HL-60 (cell line): ENCODE measurements around the gene ERCC8.

Experiments used
- DNase-seq, 2 experiments: peaks; one replicate each; pipeline ENCODE4 v3.0.0-alpha.2; 2010 to 2020; ENCODE audit warnings: low read depth in 1 of 2, low spot score in 1 of 2
- H3K27ac ChIP-seq: fragments of 250-450 bp; sonication (Bioruptor Pico); replicated peaks from 2 replicates; pipeline ENCODE4 v1.5.1; 2020; ENCODE audit warnings: mild to moderate bottlenecking, moderate library complexity
- H3K27me3 ChIP-seq: fragments of 250-450 bp; sonication (Bioruptor Pico); 2 replicates; pipeline ENCODE4 v1.5.1; 2021; ENCODE audit warnings: mild to moderate bottlenecking, moderate library complexity; ENCODE audit not compliant: insufficient read depth, poor library complexity, severe bottlenecking
- H3K4me3 ChIP-seq: replicated peaks from 2 replicates; pipeline ENCODE4 v1.5.1; 2011; ENCODE audit warnings: mild to moderate bottlenecking, control low read depth, low read length; ENCODE audit not compliant: insufficient read depth
- GABPA ChIP-seq: IDR thresholded peaks from 2 replicates; pipeline ENCODE4 v1.6.1; 2012; ENCODE audit warnings: low read depth
- POLR2AphosphoS5 ChIP-seq: IDR thresholded peaks from 2 replicates; pipeline ENCODE4 v1.6.1; 2012; ENCODE audit warnings: low read depth
- SPI1 ChIP-seq: IDR thresholded peaks from 2 replicates; pipeline ENCODE4 v1.6.1; 2012; ENCODE audit warnings: low read depth, mild to moderate bottlenecking, borderline replicate concordance
- long read RNA-seq: library from polyadenylated mRNA; unstranded; transcript quantifications from one replicate; pipeline ENCODE4 v2.0.0, GENCODE V29; 2020
- TF ChIP-seq, protein P1 (sequence below): IDR thresholded peaks from 2 replicates; pipeline ENCODE4 v1.6.1; 2012; ENCODE audit warnings: low read depth; ENCODE audit not compliant: insufficient replicate concordance
- TF ChIP-seq, protein P2 (sequence below): IDR thresholded peaks from one replicate; pipeline ENCODE4 v1.5.1; 2011; ENCODE audit warnings: low read length, control low read depth, inconsistent platforms; ENCODE audit not compliant: insufficient read depth

Gene ERCC8, protein sequence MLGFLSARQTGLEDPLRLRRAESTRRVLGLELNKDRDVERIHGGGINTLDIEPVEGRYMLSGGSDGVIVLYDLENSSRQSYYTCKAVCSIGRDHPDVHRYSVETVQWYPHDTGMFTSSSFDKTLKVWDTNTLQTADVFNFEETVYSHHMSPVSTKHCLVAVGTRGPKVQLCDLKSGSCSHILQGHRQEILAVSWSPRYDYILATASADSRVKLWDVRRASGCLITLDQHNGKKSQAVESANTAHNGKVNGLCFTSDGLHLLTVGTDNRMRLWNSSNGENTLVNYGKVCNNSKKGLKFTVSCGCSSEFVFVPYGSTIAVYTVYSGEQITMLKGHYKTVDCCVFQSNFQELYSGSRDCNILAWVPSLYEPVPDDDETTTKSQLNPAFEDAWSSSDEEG
- long read RNA-seq, transcript ERCC8-201 (12 exons, 2,017 nt): major isoform, 10 of 49 reads
- long read RNA-seq, partial matches to known transcripts: 9 of 49 reads
- long read RNA-seq, other reads (novel, unspliced or antisense): 29 of 49 reads

DNA sequence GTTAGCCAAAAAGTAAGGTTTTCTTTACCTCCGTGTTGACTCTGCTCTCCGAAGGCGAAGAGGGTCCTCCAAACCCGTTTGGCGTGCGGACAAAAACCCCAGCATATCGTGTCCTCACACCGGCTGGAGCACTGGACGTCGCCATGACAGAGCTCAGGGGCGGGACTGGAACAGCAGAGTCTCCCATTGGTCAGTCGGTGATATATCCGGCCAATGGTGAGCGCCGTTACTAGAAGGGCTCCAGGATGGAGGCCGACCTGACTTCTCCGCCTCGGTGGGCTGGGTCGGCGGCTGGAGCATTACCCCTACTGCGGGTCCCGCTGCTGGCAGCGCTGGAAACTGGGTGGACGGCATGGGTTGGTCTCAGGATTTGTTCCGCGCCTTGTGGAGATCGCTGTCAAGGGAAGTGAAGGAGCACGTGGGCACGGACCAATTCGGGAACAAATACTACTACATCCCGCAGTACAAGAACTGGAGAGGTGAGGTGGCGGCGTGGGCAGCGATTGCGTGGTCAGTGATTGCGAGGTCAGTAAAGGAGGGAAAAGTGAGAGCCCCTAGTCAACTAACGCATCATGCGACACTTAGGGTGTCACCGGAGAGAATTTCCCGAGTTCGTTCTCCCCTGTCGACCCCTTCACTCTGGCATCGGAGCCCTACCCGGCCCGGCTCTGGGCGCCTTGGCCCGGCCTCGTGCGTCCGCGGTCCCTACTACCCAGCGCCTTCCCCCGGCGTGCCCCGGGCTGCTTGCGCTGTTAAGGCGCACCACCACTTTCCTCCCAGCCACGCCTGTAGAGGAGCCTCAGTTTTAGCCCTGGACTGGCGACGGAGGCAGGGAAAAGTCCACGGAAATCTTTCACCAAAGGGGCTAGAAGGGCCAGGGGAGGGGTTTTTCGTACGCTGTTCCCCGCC is at the start of gene ERCC8, which contains the start of gene NDUFAF2:
Gene ERCC8, minus strand, starts transcription at position 167 of the 909 bp plus-strand sequence. Its CDS starts 62 bp downstream, at position 105.
Gene NDUFAF2, plus strand, starts transcription at position 302 of the 909 bp plus-strand sequence. Its CDS starts 51 bp downstream, at position 353.
- peak within 1 kb of the TSS; percentile 69 for H3K4me3 ChIP-seq

DNA sequence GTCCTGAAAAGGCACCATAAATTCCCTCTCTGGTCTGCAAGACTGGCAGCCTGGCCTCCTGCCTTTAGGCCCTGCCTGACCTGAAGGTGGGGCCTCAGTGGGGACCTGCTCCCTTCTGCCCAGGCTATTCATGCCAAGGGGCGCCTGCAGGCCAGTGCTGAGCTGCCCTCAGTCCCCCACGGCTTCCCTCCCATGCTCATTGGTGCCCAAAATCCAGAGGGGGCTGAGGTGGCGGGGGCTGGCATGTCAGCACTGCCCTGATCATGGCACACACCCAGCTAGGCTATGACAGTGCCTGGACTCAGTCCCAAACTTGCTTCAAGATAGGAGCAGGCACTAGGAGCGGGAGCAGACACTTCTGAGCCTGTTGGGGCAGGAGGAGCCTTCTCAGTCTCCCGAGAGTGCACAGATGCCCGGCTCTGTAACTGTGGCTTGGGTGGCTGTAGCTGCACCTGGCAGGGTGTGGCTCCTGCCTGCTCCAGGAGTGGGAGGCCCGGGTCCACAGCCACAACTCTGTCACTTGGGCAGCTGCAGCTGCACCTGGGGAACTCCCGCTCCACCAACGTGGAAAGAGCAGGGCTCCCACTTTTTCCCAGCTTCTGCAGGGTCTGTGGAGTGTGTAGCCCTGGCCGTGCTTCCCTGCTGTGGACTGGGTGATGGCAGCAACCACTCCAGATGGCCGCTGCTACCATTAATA is 49.2 kb upstream of the ERCC8 start:
- Histone ChIP-seq H3K27ac (no peak overlapping the region), H3K4me3 (no peak overlapping the region), H3K27me3 (no peaks in the 10 kb centered on the region)
- DNase-seq: no peak
- TF ChIP-seq, protein P1, sequence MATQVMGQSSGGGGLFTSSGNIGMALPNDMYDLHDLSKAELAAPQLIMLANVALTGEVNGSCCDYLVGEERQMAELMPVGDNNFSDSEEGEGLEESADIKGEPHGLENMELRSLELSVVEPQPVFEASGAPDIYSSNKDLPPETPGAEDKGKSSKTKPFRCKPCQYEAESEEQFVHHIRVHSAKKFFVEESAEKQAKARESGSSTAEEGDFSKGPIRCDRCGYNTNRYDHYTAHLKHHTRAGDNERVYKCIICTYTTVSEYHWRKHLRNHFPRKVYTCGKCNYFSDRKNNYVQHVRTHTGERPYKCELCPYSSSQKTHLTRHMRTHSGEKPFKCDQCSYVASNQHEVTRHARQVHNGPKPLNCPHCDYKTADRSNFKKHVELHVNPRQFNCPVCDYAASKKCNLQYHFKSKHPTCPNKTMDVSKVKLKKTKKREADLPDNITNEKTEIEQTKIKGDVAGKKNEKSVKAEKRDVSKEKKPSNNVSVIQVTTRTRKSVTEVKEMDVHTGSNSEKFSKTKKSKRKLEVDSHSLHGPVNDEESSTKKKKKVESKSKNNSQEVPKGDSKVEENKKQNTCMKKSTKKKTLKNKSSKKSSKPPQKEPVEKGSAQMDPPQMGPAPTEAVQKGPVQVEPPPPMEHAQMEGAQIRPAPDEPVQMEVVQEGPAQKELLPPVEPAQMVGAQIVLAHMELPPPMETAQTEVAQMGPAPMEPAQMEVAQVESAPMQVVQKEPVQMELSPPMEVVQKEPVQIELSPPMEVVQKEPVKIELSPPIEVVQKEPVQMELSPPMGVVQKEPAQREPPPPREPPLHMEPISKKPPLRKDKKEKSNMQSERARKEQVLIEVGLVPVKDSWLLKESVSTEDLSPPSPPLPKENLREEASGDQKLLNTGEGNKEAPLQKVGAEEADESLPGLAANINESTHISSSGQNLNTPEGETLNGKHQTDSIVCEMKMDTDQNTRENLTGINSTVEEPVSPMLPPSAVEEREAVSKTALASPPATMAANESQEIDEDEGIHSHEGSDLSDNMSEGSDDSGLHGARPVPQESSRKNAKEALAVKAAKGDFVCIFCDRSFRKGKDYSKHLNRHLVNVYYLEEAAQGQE: no peak
- TF ChIP-seq GABPA (no peak), POLR2AphosphoS5 (no peak), SPI1 (no peak)
- TF ChIP-seq, protein P2, sequence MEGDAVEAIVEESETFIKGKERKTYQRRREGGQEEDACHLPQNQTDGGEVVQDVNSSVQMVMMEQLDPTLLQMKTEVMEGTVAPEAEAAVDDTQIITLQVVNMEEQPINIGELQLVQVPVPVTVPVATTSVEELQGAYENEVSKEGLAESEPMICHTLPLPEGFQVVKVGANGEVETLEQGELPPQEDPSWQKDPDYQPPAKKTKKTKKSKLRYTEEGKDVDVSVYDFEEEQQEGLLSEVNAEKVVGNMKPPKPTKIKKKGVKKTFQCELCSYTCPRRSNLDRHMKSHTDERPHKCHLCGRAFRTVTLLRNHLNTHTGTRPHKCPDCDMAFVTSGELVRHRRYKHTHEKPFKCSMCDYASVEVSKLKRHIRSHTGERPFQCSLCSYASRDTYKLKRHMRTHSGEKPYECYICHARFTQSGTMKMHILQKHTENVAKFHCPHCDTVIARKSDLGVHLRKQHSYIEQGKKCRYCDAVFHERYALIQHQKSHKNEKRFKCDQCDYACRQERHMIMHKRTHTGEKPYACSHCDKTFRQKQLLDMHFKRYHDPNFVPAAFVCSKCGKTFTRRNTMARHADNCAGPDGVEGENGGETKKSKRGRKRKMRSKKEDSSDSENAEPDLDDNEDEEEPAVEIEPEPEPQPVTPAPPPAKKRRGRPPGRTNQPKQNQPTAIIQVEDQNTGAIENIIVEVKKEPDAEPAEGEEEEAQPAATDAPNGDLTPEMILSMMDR: no peak

More for the DNA sequence above, at the start of gene ERCC8, which contains the start of gene NDUFAF2:
- DNase-seq: peak; percentile 55 to 81
- H3K27me3 ChIP-seq: no peaks in the 10 kb centered on the region
- peak within 1 kb of the TSS; percentile 52 for H3K27ac ChIP-seq
- TF ChIP-seq SPI1 (no peak), POLR2AphosphoS5 (peak; percentile 43), GABPA (no peak)
- TF ChIP-seq, protein P1: no peak
- TF ChIP-seq, protein P2: no peak

DNA sequence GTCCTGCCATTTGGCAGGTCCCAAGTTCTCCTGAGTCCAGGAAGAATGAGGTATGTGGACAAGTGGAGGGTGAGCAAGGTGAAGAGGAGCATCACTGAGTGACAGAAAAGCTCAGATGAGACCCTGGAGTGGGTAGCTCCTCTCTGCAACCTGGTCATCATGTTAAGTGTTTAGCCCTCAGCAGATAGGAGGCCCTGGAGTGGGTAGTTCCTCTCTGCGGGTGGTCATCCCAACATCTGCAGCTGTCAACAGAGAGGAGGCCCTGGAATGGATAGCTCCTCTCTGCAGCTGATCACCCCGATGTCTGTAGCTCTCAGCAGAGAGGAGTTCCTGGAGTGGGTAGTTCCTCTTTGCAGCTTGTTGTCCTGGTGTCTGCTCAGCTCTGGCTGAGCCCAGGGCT is 48.6 kb upstream of the ERCC8 start:
- no peak overlapping the region for H3K4me3 ChIP-seq
- no peak overlapping the region for H3K27ac ChIP-seq
- H3K27me3 ChIP-seq: no peaks in the 10 kb centered on the region
- no peak for DNase-seq
- TF ChIP-seq POLR2AphosphoS5 (no peak), GABPA (no peak), SPI1 (no peak; the same call in 1 of the 2 replicates)
- TF ChIP-seq, protein P2: no peak
- TF ChIP-seq, protein P1: no peak
